ENCODE results near the gene ASTN2. TPM values are rescaled to one million over a fixed set of nuclear protein-coding genes. Genes with fewer than 3 reads are reported as not detected.

Gene ASTN2
- total RNA-seq, 1 donor from 2014 or later = 0.53 TPM

DNA sequence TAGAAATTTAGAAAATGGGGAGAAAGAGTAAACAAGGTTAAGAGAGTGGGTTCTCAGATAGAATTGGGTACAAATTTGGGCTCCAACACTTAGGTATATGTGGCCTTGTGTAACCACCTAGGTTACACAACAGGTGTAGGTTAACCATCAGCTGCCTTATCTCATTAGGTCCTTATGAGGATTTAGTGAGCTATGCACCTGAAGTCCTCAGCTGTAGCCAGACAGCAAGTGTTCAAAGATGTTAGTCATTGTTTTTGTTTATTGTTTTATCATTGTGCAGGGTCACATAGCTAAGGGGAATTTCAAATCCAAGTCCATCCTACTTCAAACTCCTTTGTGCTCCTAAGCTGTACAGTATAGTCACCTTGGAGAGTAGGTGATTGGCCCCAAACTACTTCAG, 728.7 kb downstream of the ASTN2 start:
- H3K27me3 ChIP-seq (ENCODE audit: control insufficient read depth, insufficient read depth, low read length) = no peaks in the 10 kb centered on the region
- TF ChIP-seq, protein P1, sequence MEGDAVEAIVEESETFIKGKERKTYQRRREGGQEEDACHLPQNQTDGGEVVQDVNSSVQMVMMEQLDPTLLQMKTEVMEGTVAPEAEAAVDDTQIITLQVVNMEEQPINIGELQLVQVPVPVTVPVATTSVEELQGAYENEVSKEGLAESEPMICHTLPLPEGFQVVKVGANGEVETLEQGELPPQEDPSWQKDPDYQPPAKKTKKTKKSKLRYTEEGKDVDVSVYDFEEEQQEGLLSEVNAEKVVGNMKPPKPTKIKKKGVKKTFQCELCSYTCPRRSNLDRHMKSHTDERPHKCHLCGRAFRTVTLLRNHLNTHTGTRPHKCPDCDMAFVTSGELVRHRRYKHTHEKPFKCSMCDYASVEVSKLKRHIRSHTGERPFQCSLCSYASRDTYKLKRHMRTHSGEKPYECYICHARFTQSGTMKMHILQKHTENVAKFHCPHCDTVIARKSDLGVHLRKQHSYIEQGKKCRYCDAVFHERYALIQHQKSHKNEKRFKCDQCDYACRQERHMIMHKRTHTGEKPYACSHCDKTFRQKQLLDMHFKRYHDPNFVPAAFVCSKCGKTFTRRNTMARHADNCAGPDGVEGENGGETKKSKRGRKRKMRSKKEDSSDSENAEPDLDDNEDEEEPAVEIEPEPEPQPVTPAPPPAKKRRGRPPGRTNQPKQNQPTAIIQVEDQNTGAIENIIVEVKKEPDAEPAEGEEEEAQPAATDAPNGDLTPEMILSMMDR (IDR thresholded peaks at IDR 0.05; ENCODE audit: insufficient read depth, low read length, severe bottlenecking) = no peak
- FAIRE-seq (no peak), DNase-seq (ENCODE audit: low read depth) (no peak)
- H3K36me3 ChIP-seq (ENCODE audit: control insufficient read depth, insufficient read depth, low read length) = no peaks in the 10 kb centered on the region
- no peak overlapping the region for H3K4me3 ChIP-seq (ENCODE audit: low read depth, low read length)

GRCh38 chr9:116685166-116685565, 729.7 kb downstream of the ASTN2 start:
- no peak for FAIRE-seq

GRCh38 chr9:116683535-116683934, 731.3 kb downstream of the ASTN2 start:
- no peak for DNase-seq (ENCODE audit: low read depth)
- H3K4me3 ChIP-seq (ENCODE audit: low read depth, low read length) = no peak overlapping the region
- TF ChIP-seq, protein P1 (IDR thresholded peaks at IDR 0.05; ENCODE audit: insufficient read depth, low read length, severe bottlenecking) = no peak
- FAIRE-seq = no peak
- no peaks in the 10 kb centered on the region for H3K36me3 ChIP-seq (ENCODE audit: control insufficient read depth, insufficient read depth, low read length)
- H3K27me3 ChIP-seq (ENCODE audit: control insufficient read depth, insufficient read depth, low read length) = no peaks in the 10 kb centered on the region

More at GRCh38 chr9:116685166-116685565, 729.7 kb downstream of the ASTN2 start:
- Histone ChIP-seq H3K36me3 (ENCODE audit: control insufficient read depth, insufficient read depth, low read length) (no peaks in the 10 kb centered on the region), H3K27me3 (ENCODE audit: control insufficient read depth, insufficient read depth, low read length) (no peaks in the 10 kb centered on the region), H3K4me3 (ENCODE audit: low read depth, low read length) (no peak overlapping the region)
- TF ChIP-seq, protein P1 (IDR thresholded peaks at IDR 0.05; ENCODE audit: insufficient read depth, low read length, severe bottlenecking) = no peak
- DNase-seq (ENCODE audit: low read depth) = no peak

- no peak for DNase-seq (ENCODE audit: low read depth)
- FAIRE-seq = no peak
- Histone ChIP-seq H3K4me3 (ENCODE audit: low read depth, low read length) (no peak overlapping the region), H3K36me3 (ENCODE audit: control insufficient read depth, insufficient read depth, low read length) (no peaks in the 10 kb centered on the region), H3K27me3 (ENCODE audit: control insufficient read depth, insufficient read depth, low read length) (no peaks in the 10 kb centered on the region)
- TF ChIP-seq, protein P1 (IDR thresholded peaks at IDR 0.05; ENCODE audit: insufficient read depth, low read length, severe bottlenecking) = no peak
Observed at GRCh38 chr9:116674210-116674980, 740.5 kb downstream of the ASTN2 start.

GRCh38 chr9:116673375-116673774, 741.5 kb downstream of the ASTN2 start:
- TF ChIP-seq, protein P1 (IDR thresholded peaks at IDR 0.05; ENCODE audit: insufficient read depth, low read length, severe bottlenecking) = no peak
- FAIRE-seq (no peak), DNase-seq (ENCODE audit: low read depth) (no peak)
- Histone ChIP-seq H3K36me3 (ENCODE audit: control insufficient read depth, insufficient read depth, low read length) (no peaks in the 10 kb centered on the region), H3K27me3 (ENCODE audit: control insufficient read depth, insufficient read depth, low read length) (no peaks in the 10 kb centered on the region), H3K4me3 (ENCODE audit: low read depth, low read length) (no peak overlapping the region)

- Histone ChIP-seq H3K36me3 (ENCODE audit: control insufficient read depth, insufficient read depth, low read length) (no peaks in the 10 kb centered on the region), H3K27me3 (ENCODE audit: control insufficient read depth, insufficient read depth, low read length) (no peaks in the 10 kb centered on the region), H3K4me3 (ENCODE audit: low read depth, low read length) (no peak overlapping the region)
- TF ChIP-seq, protein P1 (IDR thresholded peaks at IDR 0.05; ENCODE audit: insufficient read depth, low read length, severe bottlenecking) = no peak
- DNase-seq (ENCODE audit: low read depth) (no peak), FAIRE-seq (no peak)
Observed at GRCh38 chr9:116671605-116672004, 743.3 kb downstream of the ASTN2 start.

Measured in bronchial epithelial cell (primary cell).